DND-41 (cell line): ENCODE data around the gene GPR183.

Source experiments
- ATAC-seq: fragments of 200-7000 bp; cut with Tn5 transposase; 3 replicates; pipeline ENCODE4 v1.9.1; 2021; ENCODE audit warnings: low read depth; ENCODE audit not compliant: insufficient read depth
- DNase-seq: peaks from one replicate; pipeline ENCODE4 v3.0.0-alpha.2; 2020
- H2AFZ ChIP-seq: 2 replicates; pipeline ENCODE4 v1.6.0; 2012; ENCODE audit warnings: low read depth, low read length
- H3K27ac ChIP-seq: 2 replicates; pipeline ENCODE4 v1.5.1; 2012; ENCODE audit warnings: low read length, inconsistent platforms
- H3K27me3 ChIP-seq: fragments of 200-600 bp; sonication (generic); 2 replicates; pipeline ENCODE4 v1.6.0; 2012; ENCODE audit warnings: low read length, mild to moderate bottlenecking, inconsistent platforms; ENCODE audit not compliant: insufficient read depth, poor library complexity
- H3K36me3 ChIP-seq: 2 replicates; pipeline ENCODE4 v1.5.1; 2012; ENCODE audit warnings: low read length, inconsistent platforms; ENCODE audit not compliant: insufficient read depth
- H3K4me1 ChIP-seq: 2 replicates; pipeline ENCODE4 v1.5.1; 2012; ENCODE audit warnings: mild to moderate bottlenecking, low read length; ENCODE audit not compliant: insufficient read depth
- H3K4me2 ChIP-seq: 2 replicates; pipeline ENCODE4 v1.6.0; 2012; ENCODE audit warnings: mild to moderate bottlenecking, moderate library complexity, low read length, inconsistent platforms; ENCODE audit not compliant: insufficient read depth
- H3K4me3 ChIP-seq, 2 experiments: fragments of 200-600 bp in 1 of 2; shearing (Covaris generic) in 1 of 2; 2 replicates each; pipeline ENCODE4 v1.5.1; 2012 to 2016; ENCODE audit warnings: inconsistent platforms in 2 of 2, low read length in 2 of 2, mild to moderate bottlenecking in 2 of 2, low read depth in 1 of 2, moderate library complexity in 1 of 2
- H3K79me2 ChIP-seq: 2 replicates; pipeline ENCODE4 v1.6.0; 2012; ENCODE audit warnings: low read length, inconsistent platforms; ENCODE audit not compliant: insufficient read depth
- H3K9ac ChIP-seq: 2 replicates; pipeline ENCODE4 v1.6.0; 2012; ENCODE audit warnings: low read depth, mild to moderate bottlenecking, inconsistent platforms, low read length, moderate library complexity
- H3K9me3 ChIP-seq: 2 replicates; pipeline ENCODE4 v1.5.1; 2012; ENCODE audit warnings: low read length, moderate library complexity, mild to moderate bottlenecking, inconsistent platforms; ENCODE audit not compliant: insufficient read depth, severe bottlenecking
- H4K20me1 ChIP-seq: 2 replicates; pipeline ENCODE4 v1.6.0; 2012; ENCODE audit warnings: low read length; ENCODE audit not compliant: insufficient read depth
- CTCF ChIP-seq: IDR thresholded peaks from 2 replicates; pipeline ENCODE4 v1.5.1; 2012; ENCODE audit warnings: borderline replicate concordance, low read length, moderate library complexity, mild to moderate bottlenecking; ENCODE audit not compliant: poor library complexity, severe bottlenecking; ENCODE audit errors: extremely low read depth
- EZH2 ChIP-seq: IDR thresholded peaks from 3 replicates; pipeline ENCODE4 v1.6.1; 2012; ENCODE audit warnings: borderline replicate concordance, low read depth, mild to moderate bottlenecking, moderate library complexity, low read length, inconsistent platforms; ENCODE audit not compliant: severe bottlenecking

GPR183 gene

GRCh38 chr13:99296398-99296797, 10.8 kb downstream of the GPR183 start:
- peaks cover 21% of the 10 kb centered on the region; the same call in 1 of the 2 replicates for H3K36me3 ChIP-seq
- DNase-seq (no peak), ATAC-seq (no peak)
- no peaks in the 10 kb centered on the region for H3K4me1 ChIP-seq
- no peak overlapping the region for H3K4me3 ChIP-seq
- no peak overlapping the region for H2AFZ ChIP-seq
- no peak overlapping the region for H3K27ac ChIP-seq
- H3K9ac ChIP-seq, result no peak overlapping the region
- H3K9me3 ChIP-seq, result no peaks in the 10 kb centered on the region
- no peak for TF ChIP-seq EZH2
- no peak for TF ChIP-seq CTCF
- H4K20me1 ChIP-seq, result peaks cover 9% of the 10 kb centered on the region; the same call in 1 of the 2 replicates
- no peaks in the 10 kb centered on the region for H3K27me3 ChIP-seq
- H3K79me2 ChIP-seq, result peaks cover 10% of the 10 kb centered on the region; the same call in 1 of the 2 replicates
- H3K4me2 ChIP-seq, result no peak overlapping the region

- H3K27me3 ChIP-seq, result no peaks in the 10 kb centered on the region
- DNase-seq (no peak), ATAC-seq (no peak)
- H3K4me1 ChIP-seq, result no peaks in the 10 kb centered on the region
- H3K27ac ChIP-seq, result no peak overlapping the region
- H4K20me1 ChIP-seq, result peaks cover 7% of the 10 kb centered on the region; the same call in 1 of the 2 replicates
- H2AFZ ChIP-seq, result no peak overlapping the region
- H3K9ac ChIP-seq, result no peak overlapping the region
- no peak for TF ChIP-seq EZH2
- TF ChIP-seq CTCF, result no peak
- H3K9me3 ChIP-seq, result no peaks in the 10 kb centered on the region
- peaks cover 21% of the 10 kb centered on the region; the same call in 1 of the 2 replicates for H3K36me3 ChIP-seq
- no peak overlapping the region for H3K4me3 ChIP-seq
- no peak overlapping the region for H3K4me2 ChIP-seq
- H3K79me2 ChIP-seq, result peaks cover 10% of the 10 kb centered on the region; the same call in 1 of the 2 replicates
These were observed 11.5 kb downstream of the GPR183 start for GRCh38 chr13:99295488-99296252.

- DNase-seq (no peak), ATAC-seq (no peak)
- TF ChIP-seq EZH2, result no peak
- no peak for TF ChIP-seq CTCF
- H4K20me1 ChIP-seq, result peaks cover 5% of the 10 kb centered on the region; the same call in 1 of the 2 replicates
- H3K4me1 ChIP-seq, result no peaks in the 10 kb centered on the region
- H3K36me3 ChIP-seq, result peaks cover 21% of the 10 kb centered on the region; the same call in 1 of the 2 replicates
- H3K9me3 ChIP-seq, result no peaks in the 10 kb centered on the region
- no peak overlapping the region for H3K9ac ChIP-seq
- H3K4me2 ChIP-seq, result no peak overlapping the region
- H2AFZ ChIP-seq, result no peak overlapping the region
- peaks cover 9% of the 10 kb centered on the region; the same call in 1 of the 2 replicates for H3K79me2 ChIP-seq
- H3K4me3 ChIP-seq, result no peak overlapping the region
- H3K27ac ChIP-seq, result no peak overlapping the region
- no peaks in the 10 kb centered on the region for H3K27me3 ChIP-seq
These were observed 12.2 kb downstream of the GPR183 start for GRCh38 chr13:99294958-99295357.
